HepG2 (cell line): ENCODE measurements around the gene ZC2HC1B. TPM values are rescaled to one million over a fixed set of nuclear protein-coding genes. Genes with fewer than 3 reads are reported as not detected.

Source experiments
- CENPX ChIP-seq: sonication (generic); formaldehyde crosslinking; IDR thresholded peaks from 2 replicates; pipeline ENCODE4 v1.9.0; 2021; ENCODE audit warnings: mild to moderate bottlenecking, missing genetic modification reagents, moderate library complexity
- GPN1 ChIP-seq: sonication (generic); formaldehyde crosslinking; IDR thresholded peaks from 2 replicates; pipeline ENCODE4 v1.5.1; 2020; ENCODE audit warnings: missing genetic modification reagents, borderline replicate concordance
- MLLT10 ChIP-seq: sonication (generic); formaldehyde crosslinking; IDR thresholded peaks from 2 replicates; pipeline ENCODE4 v1.4.0; 2020; ENCODE audit warnings: missing genetic modification reagents
- RBFOX2 ChIP-seq: fragments of 200-400 bp; formaldehyde crosslinking; IDR thresholded peaks from 2 replicates; pipeline ENCODE4 v1.6.1; 2017; ENCODE audit warnings: low read depth, mild to moderate bottlenecking, low read length
- RERE ChIP-seq: IDR thresholded peaks from 2 replicates; pipeline ENCODE4 v1.6.1; 2016; ENCODE audit warnings: low read depth, missing genetic modification reagents, missing compliant biosample characterization
- SPEN ChIP-seq: sonication (generic); formaldehyde crosslinking; IDR thresholded peaks from 2 replicates; pipeline ENCODE4 v1.5.1; 2020; ENCODE audit warnings: low read depth, mild to moderate bottlenecking, missing genetic modification reagents
- TAF1 ChIP-seq: sonication (generic); formaldehyde crosslinking; IDR thresholded peaks from 2 replicates; pipeline ENCODE4 v1.4.0; 2020; ENCODE audit warnings: missing genetic modification reagents
- TAF15 ChIP-seq: fragments of 200-400 bp; formaldehyde crosslinking; IDR thresholded peaks from one replicate; pipeline ENCODE4 v1.6.1; 2018; ENCODE audit warnings: mild to moderate bottlenecking, low read depth, low read length; ENCODE audit not compliant: poor library complexity, severe bottlenecking
- XBP1 ChIP-seq: sonication (generic); formaldehyde crosslinking; IDR thresholded peaks from 2 replicates; pipeline ENCODE4 v1.5.0; 2020; ENCODE audit warnings: missing genetic modification reagents
- ZNF18 ChIP-seq: sonication (generic); formaldehyde crosslinking; IDR thresholded peaks from 2 replicates; pipeline ENCODE4 v1.8.0; 2022; ENCODE audit warnings: mild to moderate bottlenecking, missing genetic modification reagents; ENCODE audit not compliant: insufficient replicate concordance
- ZNF335 ChIP-seq: sonication (generic); formaldehyde crosslinking; IDR thresholded peaks from 2 replicates; pipeline ENCODE4 v1.4.0; 2020; ENCODE audit warnings: missing genetic modification reagents
- ZNF570 ChIP-seq: sonication (generic); formaldehyde crosslinking; IDR thresholded peaks from 2 replicates; pipeline ENCODE4 v1.4.0; 2020; ENCODE audit warnings: mild to moderate bottlenecking, missing genetic modification reagents, borderline replicate concordance
- ZNF724P ChIP-seq: sonication (generic); formaldehyde crosslinking; IDR thresholded peaks from 2 replicates; pipeline ENCODE4 v1.8.0; 2022; ENCODE audit warnings: missing genetic modification reagents, borderline replicate concordance
- ZNF740 ChIP-seq: sonication (generic); formaldehyde crosslinking; IDR thresholded peaks from 2 replicates; pipeline ENCODE4 v1.4.0; 2020; ENCODE audit warnings: missing genetic modification reagents
- ZNF777 ChIP-seq: sonication (generic); formaldehyde crosslinking; IDR thresholded peaks from 2 replicates; pipeline ENCODE4 v1.4.0; 2020; ENCODE audit warnings: missing genetic modification reagents
- ZSCAN30 ChIP-seq: sonication (generic); formaldehyde crosslinking; IDR thresholded peaks from 2 replicates; pipeline ENCODE4 v1.5.0; 2020; ENCODE audit warnings: mild to moderate bottlenecking, missing genetic modification reagents
- polyA plus RNA-seq, 8 experiments: library from polyadenylated mRNA; depleted of rRNA in 3 of 8; stranded (reverse) in 7 of 8; unstranded in 1 of 8; fragments of >200 nt; fragmentation: Illumina TruSeq in 4 of 8; extraction: Trizol in 4 of 8; gene quantifications; 2 replicates each; pipeline versions ENCODE4 v1.2.1 to v1.2.3, GENCODE V29; 2011 to 2016; ENCODE audit warnings: low read depth in 4 of 8, missing spikeins in 1 of 8, mixed read lengths in 1 of 8; ENCODE audit not compliant: insufficient read depth in 1 of 8
- total RNA-seq, 5 experiments: library from RNA; depleted of rRNA; stranded (reverse); fragments of >200 nt; fragmentation: Illumina TruSeq; extraction: Trizol; gene quantifications; 2 replicates each; pipeline ENCODE4 v1.2.3, GENCODE V29; 2016; ENCODE audit warnings: low read depth in 1 of 5
- TF ChIP-seq, protein P1 (sequence below): sonication (generic); formaldehyde crosslinking; IDR thresholded peaks from 2 replicates; pipeline ENCODE4 v1.8.0; 2022; ENCODE audit warnings: missing genetic modification reagents, mild to moderate bottlenecking, moderate library complexity, borderline replicate concordance
- TF ChIP-seq, protein P2 (sequence below): sonication (generic); formaldehyde crosslinking; IDR thresholded peaks from 2 replicates; pipeline ENCODE4 v1.4.0; 2020; ENCODE audit warnings: missing genetic modification reagents

ZC2HC1B gene
- total and polyA plus RNA-seq, 2 of the 13 experiments (the other 11 are each of a cell fraction or from before 2014, with no cell fraction given): not detected

- TF ChIP-seq RERE (CRISPR knock-in tag) (peak; percentile 75), SPEN (CRISPR knock-in tag) (peak; percentile 100), RBFOX2 (peak; percentile 99), ZNF740 (CRISPR knock-in tag) (peak; percentile 96), GPN1 (CRISPR knock-in tag) (no peak), ZNF335 (peak; percentile 96), TAF1 (CRISPR knock-in tag) (peak; percentile 94), MLLT10 (CRISPR knock-in tag) (peak; percentile 92; the same call in 1 of the 2 replicates), ZNF724P (CRISPR knock-in tag) (peak; percentile 98), TAF15 (no peak), XBP1 (CRISPR knock-in tag) (peak; percentile 95), CENPX (CRISPR knock-in tag) (no peak), ZNF570 (CRISPR knock-in tag) (peak; percentile 97), ZNF18 (peak; percentile 96), ZSCAN30 (CRISPR knock-in tag) (peak; percentile 95), ZNF777 (peak; percentile 87)
- TF ChIP-seq, protein P1, sequence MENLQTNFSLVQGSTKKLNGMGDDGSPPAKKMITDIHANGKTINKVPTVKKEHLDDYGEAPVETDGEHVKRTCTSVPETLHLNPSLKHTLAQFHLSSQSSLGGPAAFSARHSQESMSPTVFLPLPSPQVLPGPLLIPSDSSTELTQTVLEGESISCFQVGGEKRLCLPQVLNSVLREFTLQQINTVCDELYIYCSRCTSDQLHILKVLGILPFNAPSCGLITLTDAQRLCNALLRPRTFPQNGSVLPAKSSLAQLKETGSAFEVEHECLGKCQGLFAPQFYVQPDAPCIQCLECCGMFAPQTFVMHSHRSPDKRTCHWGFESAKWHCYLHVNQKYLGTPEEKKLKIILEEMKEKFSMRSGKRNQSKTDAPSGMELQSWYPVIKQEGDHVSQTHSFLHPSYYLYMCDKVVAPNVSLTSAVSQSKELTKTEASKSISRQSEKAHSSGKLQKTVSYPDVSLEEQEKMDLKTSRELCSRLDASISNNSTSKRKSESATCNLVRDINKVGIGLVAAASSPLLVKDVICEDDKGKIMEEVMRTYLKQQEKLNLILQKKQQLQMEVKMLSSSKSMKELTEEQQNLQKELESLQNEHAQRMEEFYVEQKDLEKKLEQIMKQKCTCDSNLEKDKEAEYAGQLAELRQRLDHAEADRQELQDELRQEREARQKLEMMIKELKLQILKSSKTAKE (CRISPR knock-in tag): no peak
- TF ChIP-seq, protein P2, sequence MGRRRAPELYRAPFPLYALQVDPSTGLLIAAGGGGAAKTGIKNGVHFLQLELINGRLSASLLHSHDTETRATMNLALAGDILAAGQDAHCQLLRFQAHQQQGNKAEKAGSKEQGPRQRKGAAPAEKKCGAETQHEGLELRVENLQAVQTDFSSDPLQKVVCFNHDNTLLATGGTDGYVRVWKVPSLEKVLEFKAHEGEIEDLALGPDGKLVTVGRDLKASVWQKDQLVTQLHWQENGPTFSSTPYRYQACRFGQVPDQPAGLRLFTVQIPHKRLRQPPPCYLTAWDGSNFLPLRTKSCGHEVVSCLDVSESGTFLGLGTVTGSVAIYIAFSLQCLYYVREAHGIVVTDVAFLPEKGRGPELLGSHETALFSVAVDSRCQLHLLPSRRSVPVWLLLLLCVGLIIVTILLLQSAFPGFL (CRISPR knock-in tag): 0 out of 2 replicates have a peak, but pooled peaks have one; percentile 75
Observed at GRCh38 chr6:143842902-143843676, 21.2 kb upstream of the ZC2HC1B start, which contains the start of gene LTV1 (continued).
